ENCODE results near the gene GLB1L2.

DNA sequence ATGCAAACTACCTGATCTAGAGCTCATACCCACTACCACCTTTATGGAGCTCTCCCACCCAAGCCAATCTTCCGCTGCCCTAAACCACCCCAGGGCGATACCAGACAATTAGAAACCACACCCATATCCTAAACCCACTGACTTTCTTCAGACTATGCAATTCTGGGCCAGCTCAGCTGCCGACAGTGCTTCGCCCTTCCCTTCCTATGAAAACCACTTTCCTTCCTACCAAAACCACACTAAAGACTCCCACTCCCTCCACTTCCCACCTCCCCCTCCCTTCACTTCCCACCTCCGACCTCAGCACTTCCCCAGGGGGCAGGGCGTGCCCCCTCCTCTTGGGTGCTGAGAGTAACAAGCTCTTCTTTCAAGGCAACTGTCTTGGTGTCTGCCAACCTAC lies 55.2 kb downstream of the GLB1L2 start:
- no peak for TF ChIP-seq POLR2A (IDR thresholded peaks at IDR 0.05)
- no peak for TF ChIP-seq CTCF (IDR thresholded peaks at IDR 0.05)

Measured in sigmoid colon (tissue), 3 donors.